Measurements from ENCODE around the gene C1orf35.

GRCh38 chr1:228094432-228095016, 8.6 kb downstream of the C1orf35 start:
- TF ChIP-seq POLR2A (IDR thresholded peaks at IDR 0.05; ENCODE audit: low read length) = no peak
- TF ChIP-seq GATA1 (IDR thresholded peaks at IDR 0.05; ENCODE audit: low read depth, low read length) = no peak

Measured in erythroblast (primary cell).